Mucosa of descending colon (tissue), 3 donors: ENCODE measurements around the gene CFAP74. TPM values are rescaled to one million over a fixed set of nuclear protein-coding genes. Genes with fewer than 3 reads are reported as not detected.

Source experiments
- ATAC-seq: fragments of 200-7000 bp; cut with Tn5 transposase; one replicate; pipeline ENCODE4 v1.9.1; 2020; ENCODE audit warnings: mild to moderate bottlenecking, moderate library complexity
- DNase-seq, 3 donors: peaks; one replicate each; pipeline ENCODE4 v3.0.0-alpha.2; 2020
- H3K36me3 ChIP-seq: fragments of 200-600 bp; one replicate; pipeline ENCODE4 v1.8.0; 2021; ENCODE audit warnings: low read depth, mild to moderate bottlenecking
- H3K4me1 ChIP-seq: fragments of 200-600 bp; one replicate; pipeline ENCODE4 v1.8.0; 2021; ENCODE audit warnings: low read depth, mild to moderate bottlenecking
- H3K4me3 ChIP-seq: fragments of 200-600 bp; one replicate; pipeline ENCODE4 v1.8.0; 2021; ENCODE audit warnings: mild to moderate bottlenecking
- H3K9me3 ChIP-seq: fragments of 200-600 bp; one replicate; pipeline ENCODE4 v1.8.0; 2021; ENCODE audit warnings: mild to moderate bottlenecking
- intact Hi-C, 2 donors: fragments of 100-400 bp; cut with DNase I in 1 of 2; cut with micrococcal nuclease in 1 of 2; formaldehyde crosslinking; loops; one replicate each; pipeline versions ENCODE4 v1.11.0 to v1.11.1; 2022; cut with DNase I, micrococcal nuclease
- total RNA-seq, 3 donors: library from RNA; stranded (reverse); fragmentation: NEBNext Ultra II Directional in 2 of 3; extraction: Animal tissue kit (Norgen Biotek cat#: 25700) in 2 of 3; gene quantifications; one replicate each; pipeline versions ENCODE4 v1.2.1 to v1.2.4, GENCODE V29; 2021 to 2023
- TF ChIP-seq, protein P1 (sequence below): fragments of 200-600 bp; IDR thresholded peaks from one replicate; pipeline ENCODE4 v1.8.0; 2022; ENCODE audit warnings: antibody characterized with exemption, mild to moderate bottlenecking
- donor health status: DM: no; HTN: no; CAD: no; lungs with moderate emphysema.
- donor health status: DM: no; HTN: no; CAD: no.
- donor health status: DM: no; HTN: yes; CAD: no.

Gene CFAP74
- total RNA-seq, 3 donors from 2014 or later = 0.06 to 0.13 TPM; not detected in 1

DNA sequence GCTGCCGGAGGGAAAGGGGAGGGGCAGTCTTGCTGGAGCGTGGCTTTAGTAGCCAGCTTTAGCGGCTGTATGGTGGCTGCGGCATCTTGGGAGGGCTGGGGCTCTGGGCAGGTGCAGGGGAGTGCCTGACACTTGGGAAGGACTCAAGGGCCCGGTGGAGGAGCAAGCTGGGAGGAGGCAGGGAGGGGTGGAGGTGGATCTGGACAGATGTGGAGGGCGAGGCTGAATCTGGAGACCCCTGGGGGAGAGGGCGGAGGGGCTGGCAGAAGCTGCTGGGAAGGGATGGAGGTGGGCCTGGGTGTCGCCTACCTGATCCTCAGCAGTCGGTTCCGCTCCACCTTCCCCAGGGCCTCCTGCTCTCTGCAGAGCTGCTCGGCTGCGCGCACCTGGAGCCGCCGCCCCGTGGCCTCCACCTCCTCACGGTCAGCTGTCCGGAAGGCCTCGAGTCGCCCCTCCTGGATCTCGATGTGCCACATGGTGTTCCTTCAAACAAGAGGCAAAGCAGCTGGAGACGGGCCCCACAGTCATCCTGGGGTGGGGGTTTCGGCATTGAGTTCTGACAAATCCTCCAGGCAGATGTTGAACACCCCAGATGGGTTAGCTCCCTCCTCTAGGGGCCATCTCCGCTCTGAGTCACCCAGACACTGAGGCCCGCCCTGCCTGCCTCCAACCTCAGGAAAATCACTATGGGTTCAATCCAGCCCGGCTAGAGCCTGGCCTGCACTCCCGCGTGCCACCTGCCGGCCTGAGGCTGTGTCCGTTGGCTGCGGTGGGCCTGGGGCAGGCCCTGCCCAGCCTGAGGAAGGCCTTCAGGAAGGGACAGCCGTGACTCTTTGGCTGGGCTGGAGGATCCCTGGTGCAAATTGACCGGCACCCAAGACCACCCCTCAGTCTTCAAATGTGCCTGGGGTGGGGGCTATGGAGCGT, 29.6 kb downstream of the CFAP74 start:
- no peak overlapping the region for H3K4me3 ChIP-seq
- ATAC-seq (no peak), DNase-seq (no peak)
- TF ChIP-seq, protein P1, sequence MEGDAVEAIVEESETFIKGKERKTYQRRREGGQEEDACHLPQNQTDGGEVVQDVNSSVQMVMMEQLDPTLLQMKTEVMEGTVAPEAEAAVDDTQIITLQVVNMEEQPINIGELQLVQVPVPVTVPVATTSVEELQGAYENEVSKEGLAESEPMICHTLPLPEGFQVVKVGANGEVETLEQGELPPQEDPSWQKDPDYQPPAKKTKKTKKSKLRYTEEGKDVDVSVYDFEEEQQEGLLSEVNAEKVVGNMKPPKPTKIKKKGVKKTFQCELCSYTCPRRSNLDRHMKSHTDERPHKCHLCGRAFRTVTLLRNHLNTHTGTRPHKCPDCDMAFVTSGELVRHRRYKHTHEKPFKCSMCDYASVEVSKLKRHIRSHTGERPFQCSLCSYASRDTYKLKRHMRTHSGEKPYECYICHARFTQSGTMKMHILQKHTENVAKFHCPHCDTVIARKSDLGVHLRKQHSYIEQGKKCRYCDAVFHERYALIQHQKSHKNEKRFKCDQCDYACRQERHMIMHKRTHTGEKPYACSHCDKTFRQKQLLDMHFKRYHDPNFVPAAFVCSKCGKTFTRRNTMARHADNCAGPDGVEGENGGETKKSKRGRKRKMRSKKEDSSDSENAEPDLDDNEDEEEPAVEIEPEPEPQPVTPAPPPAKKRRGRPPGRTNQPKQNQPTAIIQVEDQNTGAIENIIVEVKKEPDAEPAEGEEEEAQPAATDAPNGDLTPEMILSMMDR = no peak
- intact Hi-C loops = no loop called here
- H3K4me1 ChIP-seq = no peaks in the 10 kb centered on the region
- H3K9me3 ChIP-seq = no peaks in the 10 kb centered on the region
- no peaks in the 10 kb centered on the region for H3K36me3 ChIP-seq

DNA sequence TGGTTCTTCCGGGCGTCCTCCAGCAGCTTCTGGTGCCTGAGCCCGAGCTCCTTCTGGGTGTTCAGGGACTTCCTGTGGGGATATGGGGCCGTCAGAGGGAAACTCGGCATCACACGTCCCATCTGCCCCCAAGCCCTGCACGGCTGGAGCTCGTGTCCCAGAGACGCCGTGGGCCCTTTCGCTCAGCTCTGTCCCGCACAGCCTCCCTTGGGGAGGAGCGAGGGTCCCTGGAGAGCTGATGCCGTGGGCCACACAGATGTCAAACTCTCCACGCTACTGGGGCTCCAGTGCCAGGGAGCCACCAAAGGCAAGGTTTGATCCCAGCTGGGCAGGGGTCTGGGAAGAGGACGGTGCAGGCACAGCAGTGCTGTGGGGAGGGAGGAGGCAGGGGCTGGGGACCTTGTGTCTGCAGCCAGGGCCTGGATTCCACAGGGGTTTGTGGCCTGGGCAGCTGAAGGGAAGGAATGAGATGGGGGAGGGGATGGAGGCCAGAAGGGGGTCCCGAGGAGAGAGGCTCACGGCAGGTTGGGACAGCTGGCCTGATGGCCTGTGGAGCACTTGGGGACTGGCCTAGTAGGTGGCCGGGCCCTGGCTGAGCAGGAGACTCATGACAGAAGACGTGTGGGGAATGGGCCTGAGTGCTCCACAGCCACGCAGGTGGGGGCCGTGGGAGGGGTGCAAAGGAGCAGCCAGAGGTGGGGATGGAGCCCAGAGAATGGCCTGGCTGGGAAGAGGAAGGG, 30.4 kb downstream of the CFAP74 start:
- intact Hi-C loops = no loop called here
- Histone ChIP-seq H3K36me3 (no peaks in the 10 kb centered on the region), H3K4me1 (no peaks in the 10 kb centered on the region), H3K4me3 (no peak overlapping the region), H3K9me3 (no peaks in the 10 kb centered on the region)
- no peak for ATAC-seq
- TF ChIP-seq, protein P1 = no peak
- no peak for DNase-seq

DNA sequence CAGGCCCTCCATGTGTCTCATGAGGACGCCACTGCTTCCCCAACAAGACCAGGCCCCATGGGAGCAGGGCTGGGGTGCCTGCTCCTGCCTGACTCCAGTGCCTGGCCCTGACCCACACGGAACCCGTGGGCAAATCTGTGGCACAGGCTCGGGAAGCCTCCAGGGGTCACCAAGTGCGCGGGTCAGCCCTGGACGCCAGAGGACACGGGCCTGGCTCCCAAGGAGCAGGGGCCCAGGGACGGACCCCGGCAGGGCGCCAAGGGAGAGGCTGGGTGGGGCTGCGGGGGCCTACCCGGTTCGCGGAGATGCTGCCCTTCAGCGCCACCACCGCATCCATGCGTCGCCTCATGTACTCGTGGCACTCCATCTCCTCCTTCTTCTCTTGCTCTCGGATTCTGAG, 31.9 kb downstream of the CFAP74 start:
- H3K4me1 ChIP-seq = no peaks in the 10 kb centered on the region
- H3K36me3 ChIP-seq = no peaks in the 10 kb centered on the region
- no peak for DNase-seq
- TF ChIP-seq, protein P1 = no peak
- H3K4me3 ChIP-seq = no peak overlapping the region
- H3K9me3 ChIP-seq = no peaks in the 10 kb centered on the region
- intact Hi-C loops = no loop called here
- no peak for ATAC-seq

DNA sequence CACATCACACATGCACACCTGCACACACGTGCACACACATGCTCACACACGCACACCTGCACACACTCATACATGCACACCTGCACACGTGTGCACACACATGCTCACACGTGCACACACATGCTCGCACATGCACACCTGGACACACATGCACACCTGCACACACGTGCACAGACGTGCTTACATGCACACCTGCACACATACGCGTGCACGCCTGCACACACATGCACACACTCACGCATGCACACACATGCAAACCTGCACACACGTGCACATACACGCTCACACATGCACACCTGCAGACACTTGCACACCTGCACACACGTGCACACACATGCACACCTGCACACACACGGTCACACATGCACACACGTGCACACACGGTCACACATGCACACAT, 32.6 kb downstream of the CFAP74 start:
- Histone ChIP-seq H3K9me3 (no peaks in the 10 kb centered on the region), H3K4me1 (no peaks in the 10 kb centered on the region), H3K36me3 (no peaks in the 10 kb centered on the region), H3K4me3 (no peak overlapping the region)
- TF ChIP-seq, protein P1 = no peak
- ATAC-seq (no peak), DNase-seq (no peak)
- intact Hi-C loops = no loop called here

DNA sequence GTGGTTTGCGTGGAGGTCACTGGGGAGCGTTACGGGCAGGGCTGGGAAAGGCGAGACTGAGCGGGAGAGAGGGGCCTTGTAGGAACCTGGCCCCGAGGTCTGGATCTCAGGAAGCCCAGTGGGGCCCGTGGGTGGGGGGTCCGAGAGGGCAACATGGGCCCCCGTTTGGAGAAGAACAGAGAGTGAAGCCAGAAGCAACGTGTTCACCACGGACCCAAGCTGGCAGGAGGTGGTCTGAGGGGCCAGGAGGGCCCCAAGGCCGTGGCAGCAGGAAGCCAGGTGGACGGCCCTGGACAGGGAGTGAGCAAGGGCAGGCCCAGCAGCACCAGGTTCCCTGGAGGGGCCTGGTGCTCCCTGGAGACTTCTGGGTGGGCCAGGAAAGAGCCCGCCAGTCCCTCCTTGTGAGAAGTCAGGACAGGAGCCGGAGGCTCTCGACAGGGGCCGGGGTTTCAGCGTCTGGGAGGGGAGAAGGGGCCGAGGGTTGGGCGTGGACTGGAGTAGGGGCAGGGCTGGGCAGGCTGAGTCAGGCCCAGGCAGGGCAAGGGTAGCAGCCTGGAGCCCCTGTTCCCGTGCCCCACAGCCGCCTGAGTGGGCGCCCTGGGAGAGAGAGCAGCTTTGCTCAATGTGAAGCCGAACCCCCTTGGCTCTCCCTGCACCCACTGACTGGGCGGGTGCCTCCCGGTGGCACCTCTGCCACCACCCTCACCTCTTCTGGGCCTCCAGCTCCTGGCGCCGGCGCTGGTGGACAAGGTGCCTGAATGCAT, 33.5 kb downstream of the CFAP74 start:
- no peak for ATAC-seq
- DNase-seq = no peak
- intact Hi-C loops = no loop called here
- Histone ChIP-seq H3K36me3 (no peaks in the 10 kb centered on the region), H3K9me3 (no peaks in the 10 kb centered on the region), H3K4me3 (no peak overlapping the region), H3K4me1 (no peaks in the 10 kb centered on the region)
- TF ChIP-seq, protein P1 = no peak
